Heart left ventricle (tissue), 13 donors: ENCODE results near the gene DSC3.

Experiments
- CTCF ChIP-seq, 12 donors: fragments of 200-600 bp; sonication (generic) in 4 of 12; IDR thresholded peaks; one replicate each; pipeline versions ENCODE4 v1.5.0 to v1.8.0; 2018 to 2022; ENCODE audit warnings: antibody characterized with exemption in 12 of 12, mild to moderate bottlenecking in 5 of 12
- POLR2A ChIP-seq, 2 donors: fragments of 450-650 bp; IDR thresholded peaks; one replicate each; pipeline ENCODE4 v1.6.1; 2017; ENCODE audit warnings: antibody characterized with exemption in 2 of 2, mild to moderate bottlenecking in 2 of 2, moderate library complexity in 2 of 2
- donor health status: ischemic (EF 13 %, LVEDD 7.1; RV severe dilation, severe dysfunction).
- donor health status: DM: no; HTN: yes; CAD: no.
- donor health status: DM: no; HTN: no; CAD: no.
- donor health status: ischemic (EF 25% LVEDD 6.9; RV normal size, moderate dysfunction).
- donor health status: ischemic (EF 25% LVEDD 5.7; RV mildly dilated, moderate dysfunction).
- donor health status: ischemic (EF 35%, LVEDD 5.7; RV mildly dilated, moderate dysfunction).
- donor health status: nonischemic (EF 11% LVEDD 7.7; RV severe dilation, severe dysfunction).
- donor health status: DM: yes; HTN: yes; CAD: no.
- donor health status: PGD.
- donor health status: ischemic (EF 29% LVEDD 5.4; RV normal size, mild dysfunction).
- donor health status: nonischemic (EF 23%, LVEDD 6.1; RV moderate dilation, normal function).

GRCh38 chr18:30945761-30946160 lies 96.8 kb downstream of the DSC3 start:
- TF ChIP-seq CTCF (IDR thresholded peaks at IDR 0.05) (no peak), POLR2A (IDR thresholded peaks at IDR 0.05) (no peak)
